Right lobe of liver (tissue), 4 donors: Measurements from ENCODE around the gene SMARCD2.

ENCODE experiments used
- POLR2A ChIP-seq: fragments of 450-650 bp; IDR thresholded peaks from one replicate; pipeline ENCODE4 v1.6.1; 2017; ENCODE audit warnings: antibody characterized with exemption, mild to moderate bottlenecking
- TF ChIP-seq, protein P1 (sequence below), 4 donors: fragments of 200-600 bp in 3 of 4; fragments of 450-650 bp in 1 of 4; IDR thresholded peaks; one replicate each; pipeline versions ENCODE4 v1.5.1 to v1.8.0; 2016 to 2022; ENCODE audit warnings: antibody characterized with exemption in 4 of 4, mild to moderate bottlenecking in 2 of 4
- donor health status: DM: no; HTN: no; CAD: no.
- donor health status: DM: no; HTN: no; CAD: no.
- donor health status: DM: no; HTN: yes; CAD: no.

GRCh38 chr17:63835167-63835720 is 7.2 kb downstream of the SMARCD2 start:
- TF ChIP-seq, protein P1, sequence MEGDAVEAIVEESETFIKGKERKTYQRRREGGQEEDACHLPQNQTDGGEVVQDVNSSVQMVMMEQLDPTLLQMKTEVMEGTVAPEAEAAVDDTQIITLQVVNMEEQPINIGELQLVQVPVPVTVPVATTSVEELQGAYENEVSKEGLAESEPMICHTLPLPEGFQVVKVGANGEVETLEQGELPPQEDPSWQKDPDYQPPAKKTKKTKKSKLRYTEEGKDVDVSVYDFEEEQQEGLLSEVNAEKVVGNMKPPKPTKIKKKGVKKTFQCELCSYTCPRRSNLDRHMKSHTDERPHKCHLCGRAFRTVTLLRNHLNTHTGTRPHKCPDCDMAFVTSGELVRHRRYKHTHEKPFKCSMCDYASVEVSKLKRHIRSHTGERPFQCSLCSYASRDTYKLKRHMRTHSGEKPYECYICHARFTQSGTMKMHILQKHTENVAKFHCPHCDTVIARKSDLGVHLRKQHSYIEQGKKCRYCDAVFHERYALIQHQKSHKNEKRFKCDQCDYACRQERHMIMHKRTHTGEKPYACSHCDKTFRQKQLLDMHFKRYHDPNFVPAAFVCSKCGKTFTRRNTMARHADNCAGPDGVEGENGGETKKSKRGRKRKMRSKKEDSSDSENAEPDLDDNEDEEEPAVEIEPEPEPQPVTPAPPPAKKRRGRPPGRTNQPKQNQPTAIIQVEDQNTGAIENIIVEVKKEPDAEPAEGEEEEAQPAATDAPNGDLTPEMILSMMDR (IDR thresholded peaks at IDR 0.05) = no peak
- TF ChIP-seq POLR2A = no peak
